ENCODE data around the gene GP9. TPM values are rescaled to one million over a fixed set of nuclear protein-coding genes. Genes with fewer than 3 reads are reported as not detected.
A peak's percentile ranks its signal among the peaks of the same experiment; 100 is the strongest.

Gene GP9
- total RNA-seq, 1 donor from 2014 or later = not detected

DNA sequence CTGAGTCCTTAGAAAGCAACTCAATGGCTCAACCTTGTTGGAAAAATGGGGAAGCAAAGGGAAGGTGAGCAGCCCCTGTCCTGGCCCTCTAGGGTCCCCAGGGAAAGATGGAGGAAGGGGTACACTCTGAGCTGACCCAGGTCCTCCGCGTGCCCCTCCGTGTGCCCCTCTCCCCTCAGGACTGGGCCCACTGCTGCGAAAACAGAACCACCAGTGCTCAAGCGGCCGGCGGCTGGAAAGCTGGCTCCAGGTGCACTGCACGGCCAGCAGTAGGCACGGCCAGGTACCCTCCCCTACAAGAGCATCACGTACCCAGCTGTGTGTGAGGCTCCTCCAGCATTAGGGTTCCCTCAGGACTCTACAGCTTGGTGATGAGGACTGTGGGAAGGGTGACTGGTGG lies 34.7 kb downstream of the GP9 start:
- no peak for DNase-seq (ENCODE audit: low read depth, low spot score)
- H3K27ac Mint-ChIP-seq (ENCODE audit: unreplicated experiment) = no peak overlapping the region
- H3K4me1 Mint-ChIP-seq = no peaks in the 10 kb centered on the region
- H3K36me3 Mint-ChIP-seq (ENCODE audit: low read depth) = peaks cover 12% of the 10 kb centered on the region
- H3K27me3 Mint-ChIP-seq (ENCODE audit: low read depth) = no peaks in the 10 kb centered on the region
- H3K4me3 Mint-ChIP-seq = no peak overlapping the region
- peaks cover 3% of the 10 kb centered on the region for H3K9me3 Mint-ChIP-seq
- TF ChIP-seq, protein P1, sequence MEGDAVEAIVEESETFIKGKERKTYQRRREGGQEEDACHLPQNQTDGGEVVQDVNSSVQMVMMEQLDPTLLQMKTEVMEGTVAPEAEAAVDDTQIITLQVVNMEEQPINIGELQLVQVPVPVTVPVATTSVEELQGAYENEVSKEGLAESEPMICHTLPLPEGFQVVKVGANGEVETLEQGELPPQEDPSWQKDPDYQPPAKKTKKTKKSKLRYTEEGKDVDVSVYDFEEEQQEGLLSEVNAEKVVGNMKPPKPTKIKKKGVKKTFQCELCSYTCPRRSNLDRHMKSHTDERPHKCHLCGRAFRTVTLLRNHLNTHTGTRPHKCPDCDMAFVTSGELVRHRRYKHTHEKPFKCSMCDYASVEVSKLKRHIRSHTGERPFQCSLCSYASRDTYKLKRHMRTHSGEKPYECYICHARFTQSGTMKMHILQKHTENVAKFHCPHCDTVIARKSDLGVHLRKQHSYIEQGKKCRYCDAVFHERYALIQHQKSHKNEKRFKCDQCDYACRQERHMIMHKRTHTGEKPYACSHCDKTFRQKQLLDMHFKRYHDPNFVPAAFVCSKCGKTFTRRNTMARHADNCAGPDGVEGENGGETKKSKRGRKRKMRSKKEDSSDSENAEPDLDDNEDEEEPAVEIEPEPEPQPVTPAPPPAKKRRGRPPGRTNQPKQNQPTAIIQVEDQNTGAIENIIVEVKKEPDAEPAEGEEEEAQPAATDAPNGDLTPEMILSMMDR (conservative IDR thresholded peaks at IDR 0.05) = no peak

DNA sequence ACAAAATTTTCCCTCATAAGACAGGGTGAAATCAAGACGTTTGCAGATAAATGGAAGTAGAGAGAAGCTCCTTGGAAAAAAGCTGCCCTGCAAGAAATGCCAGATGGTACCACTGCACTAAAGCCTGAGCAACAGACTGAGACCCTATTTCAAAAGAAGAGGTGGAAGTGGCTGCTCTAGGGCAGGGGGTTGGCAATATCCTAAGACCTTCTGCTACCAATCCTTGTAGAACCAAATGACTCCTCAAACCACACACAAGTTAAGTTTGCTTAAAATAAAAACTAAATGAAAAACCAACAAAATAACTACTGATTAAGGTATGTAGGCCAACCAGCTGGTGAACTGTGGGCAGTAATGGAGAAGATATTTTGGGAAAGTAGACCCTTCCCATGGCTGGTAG lies 39.7 kb downstream of the GP9 start:
- H3K27ac Mint-ChIP-seq (ENCODE audit: unreplicated experiment) = no peak overlapping the region
- H3K4me1 Mint-ChIP-seq = no peaks in the 10 kb centered on the region
- DNase-seq (ENCODE audit: low read depth, low spot score) = no peak
- no peaks in the 10 kb centered on the region for H3K27me3 Mint-ChIP-seq (ENCODE audit: low read depth)
- peaks cover 3% of the 10 kb centered on the region for H3K9me3 Mint-ChIP-seq
- TF ChIP-seq, protein P1 (conservative IDR thresholded peaks at IDR 0.05) = no peak
- H3K4me3 Mint-ChIP-seq = no peak overlapping the region
- peaks cover 12% of the 10 kb centered on the region for H3K36me3 Mint-ChIP-seq (ENCODE audit: low read depth)

DNA sequence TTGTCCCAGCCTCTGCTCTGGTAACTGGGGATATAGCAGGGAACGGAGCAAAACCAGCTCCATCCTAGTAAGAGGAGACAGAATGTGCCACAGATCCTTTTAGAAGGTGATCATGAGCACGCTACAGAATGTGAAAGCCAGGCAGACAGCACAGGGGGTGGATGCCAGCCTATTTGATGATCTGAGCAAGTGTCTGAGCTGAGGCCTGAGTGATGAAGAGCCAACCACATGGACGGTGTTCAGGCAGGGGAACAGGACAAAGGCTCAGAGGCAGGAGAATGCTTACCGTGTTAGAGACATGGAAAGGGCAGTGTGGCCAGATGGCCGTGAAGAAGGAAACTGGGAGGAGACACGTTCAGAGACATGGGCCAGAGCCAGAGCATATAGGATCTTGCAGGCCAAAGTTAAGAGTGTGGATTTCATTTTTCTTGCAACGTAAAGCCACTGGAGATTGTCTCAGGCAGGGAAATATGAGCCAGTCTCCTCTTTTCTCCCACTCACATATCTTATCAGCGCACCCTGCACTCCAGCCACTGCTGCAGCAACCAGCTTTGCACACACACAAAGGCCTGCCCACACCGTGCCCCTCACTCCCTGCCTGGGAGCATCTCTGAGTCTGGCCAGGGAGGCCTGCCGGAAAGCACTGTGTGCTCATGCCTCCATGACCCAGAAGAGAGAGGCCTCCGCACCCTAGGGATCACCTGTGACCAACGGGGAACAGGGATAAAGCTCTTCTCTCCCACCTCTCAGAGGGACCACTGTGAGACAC lies 41.0 kb downstream of the GP9 start:
- Mint-ChIP-seq H3K36me3 (ENCODE audit: low read depth) (peaks cover 12% of the 10 kb centered on the region), H3K27ac (ENCODE audit: unreplicated experiment) (peak overlapping the region; percentile 46)
- TF ChIP-seq, protein P1 (conservative IDR thresholded peaks at IDR 0.05) = no peak

DNA sequence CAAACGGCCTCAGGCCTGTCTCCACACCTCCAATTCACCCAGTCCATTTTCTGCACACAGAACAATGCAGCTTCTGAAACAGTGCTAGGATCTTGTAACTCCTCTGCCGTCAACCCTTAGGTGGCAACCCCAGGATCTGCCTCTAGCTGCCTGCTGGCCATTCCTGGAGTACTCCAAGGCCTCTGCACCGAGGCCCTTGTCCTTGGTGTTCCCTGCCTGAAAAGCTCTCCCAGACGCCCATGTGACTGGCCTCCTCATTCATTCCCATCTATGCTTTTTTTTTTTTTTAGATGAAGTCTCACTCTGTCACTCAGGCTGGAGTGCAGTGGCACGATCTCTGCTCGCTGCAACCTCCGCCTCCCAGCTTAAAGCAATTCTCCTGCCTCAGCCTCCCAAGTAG lies 42.7 kb downstream of the GP9 start:
- H3K4me3 Mint-ChIP-seq = no peak overlapping the region
- no peak overlapping the region for H3K27ac Mint-ChIP-seq (ENCODE audit: unreplicated experiment)
- H3K36me3 Mint-ChIP-seq (ENCODE audit: low read depth) = peaks cover 2% of the 10 kb centered on the region
- TF ChIP-seq, protein P1 (conservative IDR thresholded peaks at IDR 0.05) = no peak
- peaks cover 1% of the 10 kb centered on the region for H3K9me3 Mint-ChIP-seq
- DNase-seq (ENCODE audit: low read depth, low spot score) = no peak
- no peaks in the 10 kb centered on the region for H3K27me3 Mint-ChIP-seq (ENCODE audit: low read depth)
- H3K4me1 Mint-ChIP-seq = no peaks in the 10 kb centered on the region

More for the DNA sequence above, 41.0 kb downstream of the GP9 start:
- Mint-ChIP-seq H3K4me3 (no peak overlapping the region), H3K27me3 (ENCODE audit: low read depth) (no peaks in the 10 kb centered on the region), H3K9me3 (peaks cover 3% of the 10 kb centered on the region), H3K4me1 (no peaks in the 10 kb centered on the region)
- DNase-seq (ENCODE audit: low read depth, low spot score) = no peak

DNA sequence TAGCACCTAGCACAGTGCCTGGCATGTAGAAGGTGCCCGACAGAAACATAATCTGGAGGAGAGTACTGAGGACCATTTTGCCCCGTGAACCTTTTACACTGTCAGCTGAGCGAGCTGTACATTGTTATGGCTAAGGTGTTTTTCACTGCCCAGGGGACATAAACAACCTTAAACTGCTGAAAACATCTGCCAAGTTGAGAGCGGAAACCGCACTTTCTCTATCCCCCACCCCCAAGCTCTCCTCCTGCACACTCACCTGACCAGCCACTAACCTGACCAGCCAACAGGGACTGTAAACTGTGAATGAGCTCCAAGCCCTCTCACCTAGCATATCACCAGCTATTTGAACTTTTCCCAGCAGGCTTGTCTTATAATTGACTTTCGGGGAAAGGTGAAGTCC lies 43.5 kb downstream of the GP9 start:
- Mint-ChIP-seq H3K36me3 (ENCODE audit: low read depth) (no peaks in the 10 kb centered on the region), H3K4me1 (no peaks in the 10 kb centered on the region), H3K4me3 (no peak overlapping the region), H3K9me3 (no peaks in the 10 kb centered on the region), H3K27me3 (ENCODE audit: low read depth) (no peaks in the 10 kb centered on the region), H3K27ac (ENCODE audit: unreplicated experiment) (peak overlapping the region; percentile 67)
- no peak for DNase-seq (ENCODE audit: low read depth, low spot score)
- TF ChIP-seq, protein P1 (conservative IDR thresholded peaks at IDR 0.05) = no peak
